Psoas muscle (tissue), 8 donors: Measurements from ENCODE around the gene CDK19. TPM values are rescaled to one million over a fixed set of nuclear protein-coding genes. Genes with fewer than 3 reads are reported as not detected.

Experiments used
- ATAC-seq, 4 donors: fragments of 200-7000 bp; cut with Tn5 transposase; one replicate each; pipeline ENCODE4 v1.9.1; 2020; ENCODE audit warnings: moderate library complexity in 3 of 4, mild to moderate bottlenecking in 2 of 4
- DNase-seq, 2 donors: peaks; one replicate each; pipeline ENCODE4 v3.0.0-alpha.2; 2020
- H3K27ac ChIP-seq: fragments of 200-600 bp; one replicate; pipeline ENCODE4 v1.8.0; 2022
- H3K27me3 ChIP-seq, 3 donors: fragments of 200-600 bp in 1 of 3; one replicate each; pipeline versions ENCODE4 v1.6.1 to v1.8.0; 2013 to 2022; ENCODE audit warnings: low read length in 2 of 3, mild to moderate bottlenecking in 2 of 3, moderate library complexity in 1 of 3; ENCODE audit not compliant: insufficient read depth in 3 of 3
- H3K36me3 ChIP-seq, 2 donors: fragments of 200-600 bp in 1 of 2; one replicate each; pipeline versions ENCODE4 v1.6.1 to v1.8.0; 2013 to 2022; ENCODE audit warnings: low read depth in 1 of 2, mild to moderate bottlenecking in 1 of 2, moderate library complexity in 1 of 2; ENCODE audit not compliant: insufficient read depth in 1 of 2
- H3K4me1 ChIP-seq: fragments of 200-600 bp; one replicate; pipeline ENCODE4 v1.8.0; 2022
- H3K4me3 ChIP-seq: fragments of 200-600 bp; one replicate; pipeline ENCODE4 v1.8.0; 2022; ENCODE audit warnings: mild to moderate bottlenecking
- H3K9me3 ChIP-seq: fragments of 200-600 bp; one replicate; pipeline ENCODE4 v1.8.0; 2022
- CTCF ChIP-seq: fragments of 200-600 bp; IDR thresholded peaks from one replicate; pipeline ENCODE4 v1.8.0; 2022; ENCODE audit warnings: antibody characterized with exemption
- WGBS, 3 donors: extraction: QIAGEN DNeasy Blood & Tissue Kit; methylation state at CpG; one replicate each; pipeline versions ENCODE4 v1.1.6 to v1.1.7; 2013; 5-methylcytosine and 5-hydroxymethylcytosine counted together
- intact Hi-C, 2 donors: fragments of 100-400 bp; cut with DNase I; formaldehyde crosslinking; loops; one replicate each; pipeline versions ENCODE4 v1.11.0 to v1.14.2; 2022
- polyA plus RNA-seq, 3 donors: library from polyadenylated mRNA; stranded (reverse); fragments of 200-250 nt; gene quantifications; one replicate each; pipeline ENCODE4 v1.2.3, GENCODE V29; 2013
- total RNA-seq, 4 donors: library from RNA; stranded (reverse); fragmentation: NEBNext Ultra II Directional in 2 of 4; extraction: Animal tissue kit (Norgen Biotek cat#: 25700) in 2 of 4; gene quantifications; one replicate each; pipeline versions ENCODE4 v1.2.1 to v1.2.4, GENCODE V29; 2021 to 2023
- donor health status: healthy with polysubstance abuse.
- donor health status: DM: no; HTN: no; CAD: no; lungs with moderate emphysema.
- donor health status: Bipolar disorder and iron deficiency.
- donor health status: healthy.
- donor health status: DM: yes; HTN: yes; CAD: no.
- donor health status: DM: no; HTN: no; CAD: no.
- donor health status: DM: no; HTN: no; CAD: no.
- donor health status: DM: yes; HTN: yes; CAD: no.

The CDK19 gene
- total and polyA plus RNA-seq, 7 donors: 2.2 to 11.6 (median 5.5) TPM

GRCh38 chr6:110815015-110815410, 256 bp downstream of the CDK19 start:
- Histone ChIP-seq H3K27me3 (no peaks in the 10 kb centered on the region), H3K27ac (peak overlapping the region; percentile 90), H3K9me3 (no peaks in the 10 kb centered on the region), H3K36me3 (no peaks in the 10 kb centered on the region), H3K4me3 (peak overlapping the region; percentile 90), H3K4me1 (peaks cover 9% of the 10 kb centered on the region)
- WGBS, 3 donors: 0 to 1% (median 1%) methylated on average over 28 to 49 of the region's 49 CpGs
- intact Hi-C loops: loop anchor here (1.0 to 10.0 kb wide), 5 partner anchors 59 to 140 kb away; partner anchors contain the start of genes AMD1 (in 2 of the 2) and GTF3C6 (in 1 of the 2)
- ATAC-seq (peak in 2 of 4 donors; percentile 69 to 79), DNase-seq (no peak)
- no peak for TF ChIP-seq CTCF

- ATAC-seq (peak; percentile 18 to 46 (median 32)), DNase-seq (peak; percentile 61 to 80)
- intact Hi-C loops: loop anchor here (1.0 to 10.0 kb wide), 5 partner anchors 60 to 140 kb away; partner anchors contain the start of genes AMD1 (in 2 of the 2) and GTF3C6 (in 1 of the 2)
- H3K9me3 ChIP-seq: no peaks in the 10 kb centered on the region
- H3K27ac ChIP-seq: peak overlapping the region; percentile 90
- TF ChIP-seq CTCF: no peak
- peak overlapping the region; percentile 90 for H3K4me3 ChIP-seq
- H3K36me3 ChIP-seq: no peaks in the 10 kb centered on the region
- H3K27me3 ChIP-seq: no peaks in the 10 kb centered on the region
- 1% methylated on average over 55 to 86 of the region's 86 CpGs for WGBS, 3 donors
- peaks cover 9% of the 10 kb centered on the region for H3K4me1 ChIP-seq
Measured at GRCh38 chr6:110814102-110815014, 911 bp downstream of the CDK19 start.

GRCh38 chr6:110813338-110814101, 1.7 kb downstream of the CDK19 start:
- no peak overlapping the region for H3K27ac ChIP-seq

GRCh38 chr6:110812719-110813118, 2.5 kb downstream of the CDK19 start:
- ATAC-seq (no peak), DNase-seq (no peak)
- no peak overlapping the region for H3K27ac ChIP-seq
- H3K4me1 ChIP-seq: peaks cover 10% of the 10 kb centered on the region
- H3K36me3 ChIP-seq: no peaks in the 10 kb centered on the region
- intact Hi-C loops: loop anchor here in 1 of 2 donors (10.0 kb wide), 2 partner anchors 128 to 142 kb away; partner anchors contain the start of gene GTF3C6
- no peak overlapping the region for H3K4me3 ChIP-seq
- no peaks in the 10 kb centered on the region for H3K27me3 ChIP-seq
- WGBS, 3 donors: 86 to 94% (median 92%) methylated on average over 4 of the region's 4 CpGs
- no peak for TF ChIP-seq CTCF
- no peaks in the 10 kb centered on the region for H3K9me3 ChIP-seq

More at GRCh38 chr6:110813338-110814101, 1.7 kb downstream of the CDK19 start:
- Histone ChIP-seq H3K36me3 (no peaks in the 10 kb centered on the region), H3K27me3 (no peaks in the 10 kb centered on the region), H3K4me3 (peak overlapping the region; percentile 90), H3K4me1 (peaks cover 9% of the 10 kb centered on the region), H3K9me3 (no peaks in the 10 kb centered on the region)
- DNase-seq (no peak), ATAC-seq (no peak)
- 83 to 88% (median 85%) methylated on average over 8 of the region's 8 CpGs for WGBS, 3 donors
- TF ChIP-seq CTCF: no peak
- intact Hi-C loops: loop anchor here (2.0 to 10.0 kb wide), 3 partner anchors 61 to 141 kb away; partner anchors contain the start of genes AMD1 (in 1 of the 2) and GTF3C6 (in 1 of the 2)
